K562 (cell line): ENCODE results near the gene B3GALNT2.

ENCODE experiments used
- BACH1 ChIP-seq: fragments of 200-800 bp; sonication (Bioruptor generic); IDR thresholded peaks from 2 replicates; pipeline ENCODE4 v1.6.1; 2016; ENCODE audit warnings: missing genetic modification characterization, missing compliant biosample characterization
- CCAR2 ChIP-seq: fragments of 200-400 bp; formaldehyde crosslinking; IDR thresholded peaks from 2 replicates; pipeline ENCODE4 v1.6.1; 2017; ENCODE audit warnings: mild to moderate bottlenecking, low read depth, low read length
- JUN ChIP-seq, 2 experiments: sonication (generic) in 1 of 2; formaldehyde crosslinking in 1 of 2; IDR thresholded peaks; 2 replicates each; pipeline versions ENCODE4 v1.6.1 to v1.8.0; 2012 to 2022; ENCODE audit warnings: borderline replicate concordance in 2 of 2, mild to moderate bottlenecking in 2 of 2, improper control_type of control experiment in 1 of 2, low read depth in 1 of 2, low read length in 1 of 2, missing genetic modification reagents in 1 of 2
- NFIC ChIP-seq: fragments of 450-650 bp; IDR thresholded peaks from 2 replicates; pipeline ENCODE4 v1.6.1; 2017; ENCODE audit warnings: mild to moderate bottlenecking, inconsistent platforms
- TF ChIP-seq, protein P1 (sequence below): fragments of 450-650 bp; IDR thresholded peaks from 2 replicates; pipeline ENCODE4 v1.6.1; 2016; ENCODE audit warnings: mild to moderate bottlenecking

DNA sequence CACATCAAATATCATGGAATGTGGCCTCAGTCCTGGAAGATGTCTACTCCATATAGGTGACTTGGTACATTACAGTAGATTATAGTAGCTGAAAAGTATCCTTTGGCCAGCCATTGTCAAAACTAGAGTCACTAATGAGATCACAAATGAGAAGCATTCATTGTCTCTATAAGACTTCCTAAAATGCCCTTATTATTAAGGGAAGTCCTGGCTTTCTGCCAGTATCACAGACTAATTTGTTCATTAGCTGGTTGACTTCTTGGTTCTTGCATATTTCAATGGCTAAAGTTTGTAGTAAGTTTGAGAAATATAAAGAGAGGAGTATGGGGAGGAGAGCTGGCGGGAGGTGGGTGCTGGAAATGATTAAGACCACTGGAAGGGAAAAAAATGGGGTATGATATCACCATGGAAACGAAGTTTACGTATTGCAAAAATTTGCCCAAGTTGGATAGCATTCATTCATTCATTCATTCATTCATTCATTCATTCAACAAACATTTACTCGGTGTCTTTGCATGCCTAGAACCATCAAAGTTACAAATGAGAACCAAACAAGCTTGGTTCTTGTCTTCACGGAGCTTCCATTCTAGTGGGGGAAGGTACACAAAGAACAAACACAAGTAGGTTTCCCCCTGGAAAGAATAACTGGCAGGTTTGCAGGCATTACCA is 11.7 kb upstream of the B3GALNT2 start:
- no peak for TF ChIP-seq JUN (IDR thresholded peaks at IDR 0.05; ENCODE audit: borderline replicate concordance, low read depth, low read length)
- no peak for TF ChIP-seq JUN (CRISPR knock-in tag; IDR thresholded peaks at IDR 0.05; ENCODE audit: borderline replicate concordance)
- TF ChIP-seq CCAR2, result no peak
- peak; percentile 56 for TF ChIP-seq NFIC
- TF ChIP-seq, protein P1, sequence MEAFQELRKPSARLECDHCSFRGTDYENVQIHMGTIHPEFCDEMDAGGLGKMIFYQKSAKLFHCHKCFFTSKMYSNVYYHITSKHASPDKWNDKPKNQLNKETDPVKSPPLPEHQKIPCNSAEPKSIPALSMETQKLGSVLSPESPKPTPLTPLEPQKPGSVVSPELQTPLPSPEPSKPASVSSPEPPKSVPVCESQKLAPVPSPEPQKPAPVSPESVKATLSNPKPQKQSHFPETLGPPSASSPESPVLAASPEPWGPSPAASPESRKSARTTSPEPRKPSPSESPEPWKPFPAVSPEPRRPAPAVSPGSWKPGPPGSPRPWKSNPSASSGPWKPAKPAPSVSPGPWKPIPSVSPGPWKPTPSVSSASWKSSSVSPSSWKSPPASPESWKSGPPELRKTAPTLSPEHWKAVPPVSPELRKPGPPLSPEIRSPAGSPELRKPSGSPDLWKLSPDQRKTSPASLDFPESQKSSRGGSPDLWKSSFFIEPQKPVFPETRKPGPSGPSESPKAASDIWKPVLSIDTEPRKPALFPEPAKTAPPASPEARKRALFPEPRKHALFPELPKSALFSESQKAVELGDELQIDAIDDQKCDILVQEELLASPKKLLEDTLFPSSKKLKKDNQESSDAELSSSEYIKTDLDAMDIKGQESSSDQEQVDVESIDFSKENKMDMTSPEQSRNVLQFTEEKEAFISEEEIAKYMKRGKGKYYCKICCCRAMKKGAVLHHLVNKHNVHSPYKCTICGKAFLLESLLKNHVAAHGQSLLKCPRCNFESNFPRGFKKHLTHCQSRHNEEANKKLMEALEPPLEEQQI, result no peak
- TF ChIP-seq BACH1 (tag), result no peak
